IMR-90 (cell line): ENCODE data around the gene GTF2F2.

ENCODE experiments used
- POLR2A ChIP-seq: IDR thresholded peaks from 2 replicates; pipeline ENCODE4 v1.6.1; 2012; ENCODE audit warnings: mild to moderate bottlenecking, low read depth, low read length
- TF ChIP-seq, protein P1 (sequence below): conservative IDR thresholded peaks from 2 replicates; pipeline ENCODE4 v1.5.1; 2012; ENCODE audit warnings: mild to moderate bottlenecking, low read depth, low read length, improper control_type of control experiment

DNA sequence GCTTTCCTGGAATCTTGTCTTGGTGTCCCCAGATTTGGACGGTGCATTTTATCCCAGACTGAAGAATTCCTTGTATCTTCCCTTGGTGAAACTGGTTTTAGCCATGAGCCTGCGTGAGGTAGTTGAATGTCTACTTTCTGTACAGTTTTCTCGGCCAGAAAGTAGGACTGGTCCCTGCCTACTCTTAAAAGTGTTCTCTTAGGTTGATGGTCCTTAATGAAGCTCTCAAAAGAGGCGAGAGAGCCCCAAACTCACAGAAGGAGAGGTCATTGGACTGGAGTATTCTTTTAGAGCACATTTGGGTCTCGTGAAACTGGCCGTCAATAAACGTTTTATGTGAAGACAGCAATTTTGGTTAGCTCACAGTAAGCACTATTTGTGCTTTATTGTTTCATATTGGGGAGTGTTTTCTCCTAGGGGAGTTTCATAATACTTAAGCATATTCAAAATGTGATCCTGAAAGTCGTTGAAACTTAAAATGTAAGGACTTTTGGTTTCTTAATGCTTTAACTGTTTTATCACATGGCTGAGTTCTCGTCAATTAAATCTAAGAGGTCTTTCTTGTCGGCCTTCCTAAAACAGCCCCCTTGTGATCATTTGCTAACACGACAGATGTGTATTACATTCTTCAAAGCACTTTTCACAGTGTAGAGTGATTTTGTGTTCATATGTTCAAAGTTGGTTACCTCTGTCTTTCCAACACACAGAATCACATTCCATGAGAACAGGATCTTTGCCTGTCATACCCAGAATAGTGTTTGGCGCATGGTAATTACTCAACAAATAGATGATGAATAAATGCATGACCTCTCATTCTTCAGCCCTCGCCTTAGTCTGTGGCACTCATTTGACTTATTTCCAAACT, 889 bp downstream of the GTF2F2 start:
- TF ChIP-seq, protein P1, sequence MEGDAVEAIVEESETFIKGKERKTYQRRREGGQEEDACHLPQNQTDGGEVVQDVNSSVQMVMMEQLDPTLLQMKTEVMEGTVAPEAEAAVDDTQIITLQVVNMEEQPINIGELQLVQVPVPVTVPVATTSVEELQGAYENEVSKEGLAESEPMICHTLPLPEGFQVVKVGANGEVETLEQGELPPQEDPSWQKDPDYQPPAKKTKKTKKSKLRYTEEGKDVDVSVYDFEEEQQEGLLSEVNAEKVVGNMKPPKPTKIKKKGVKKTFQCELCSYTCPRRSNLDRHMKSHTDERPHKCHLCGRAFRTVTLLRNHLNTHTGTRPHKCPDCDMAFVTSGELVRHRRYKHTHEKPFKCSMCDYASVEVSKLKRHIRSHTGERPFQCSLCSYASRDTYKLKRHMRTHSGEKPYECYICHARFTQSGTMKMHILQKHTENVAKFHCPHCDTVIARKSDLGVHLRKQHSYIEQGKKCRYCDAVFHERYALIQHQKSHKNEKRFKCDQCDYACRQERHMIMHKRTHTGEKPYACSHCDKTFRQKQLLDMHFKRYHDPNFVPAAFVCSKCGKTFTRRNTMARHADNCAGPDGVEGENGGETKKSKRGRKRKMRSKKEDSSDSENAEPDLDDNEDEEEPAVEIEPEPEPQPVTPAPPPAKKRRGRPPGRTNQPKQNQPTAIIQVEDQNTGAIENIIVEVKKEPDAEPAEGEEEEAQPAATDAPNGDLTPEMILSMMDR = peak; percentile 31; the same call in 1 of the 2 replicates
- no peak for TF ChIP-seq POLR2A
